Upper lobe of left lung (tissue), 4 donors: Measurements from ENCODE around the gene SYNPO2.

Experiments
- POLR2A ChIP-seq, 4 donors: fragments of 450-650 bp; IDR thresholded peaks; one replicate each; pipeline ENCODE4 v1.5.1; 2016 to 2017; ENCODE audit warnings: antibody characterized with exemption in 4 of 4, mild to moderate bottlenecking in 2 of 4
- POLR2AphosphoS5 ChIP-seq, 2 donors: sonication (generic); formaldehyde crosslinking; IDR thresholded peaks; one replicate each; pipeline ENCODE4 v1.5.1; 2017; ENCODE audit warnings: antibody characterized with exemption in 2 of 2
- TF ChIP-seq, protein P1 (sequence below), 6 experiments: fragments of 450-650 bp in 4 of 6; fragments of 200-600 bp in 2 of 6; sonication (generic) in 2 of 6; IDR thresholded peaks; one replicate each; pipeline ENCODE4 v1.5.1; 2016 to 2019; ENCODE audit warnings: antibody characterized with exemption in 6 of 6

DNA sequence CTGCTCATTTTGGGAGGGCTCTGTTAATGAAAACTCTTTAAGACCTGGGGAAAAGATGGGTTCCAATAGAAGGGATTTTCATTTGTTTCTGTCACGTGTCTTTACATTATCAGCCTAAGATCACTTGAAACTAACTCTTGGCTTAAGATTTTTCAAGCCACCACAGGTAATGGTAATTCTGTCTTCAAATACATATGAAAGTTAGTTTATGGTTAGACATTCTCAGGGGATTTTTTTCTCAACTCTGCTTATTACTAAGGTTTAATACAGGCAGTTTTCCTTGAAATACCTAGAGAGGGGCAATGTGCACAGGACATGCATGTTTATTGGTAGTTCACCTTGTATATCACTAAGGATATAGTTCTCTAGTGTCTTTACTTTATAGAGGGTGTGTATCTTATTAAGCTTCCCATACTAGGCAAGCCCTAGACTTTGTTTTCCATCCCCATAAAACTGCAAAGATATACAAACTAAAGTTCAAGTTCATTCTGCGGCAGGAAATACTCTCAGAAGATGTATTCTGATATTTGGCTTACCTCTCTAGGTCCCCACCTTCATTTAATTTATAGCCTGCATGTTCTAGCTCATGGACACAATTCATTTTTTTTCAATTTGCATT lies 208.7 kb downstream of the SYNPO2 start:
- TF ChIP-seq, protein P1, sequence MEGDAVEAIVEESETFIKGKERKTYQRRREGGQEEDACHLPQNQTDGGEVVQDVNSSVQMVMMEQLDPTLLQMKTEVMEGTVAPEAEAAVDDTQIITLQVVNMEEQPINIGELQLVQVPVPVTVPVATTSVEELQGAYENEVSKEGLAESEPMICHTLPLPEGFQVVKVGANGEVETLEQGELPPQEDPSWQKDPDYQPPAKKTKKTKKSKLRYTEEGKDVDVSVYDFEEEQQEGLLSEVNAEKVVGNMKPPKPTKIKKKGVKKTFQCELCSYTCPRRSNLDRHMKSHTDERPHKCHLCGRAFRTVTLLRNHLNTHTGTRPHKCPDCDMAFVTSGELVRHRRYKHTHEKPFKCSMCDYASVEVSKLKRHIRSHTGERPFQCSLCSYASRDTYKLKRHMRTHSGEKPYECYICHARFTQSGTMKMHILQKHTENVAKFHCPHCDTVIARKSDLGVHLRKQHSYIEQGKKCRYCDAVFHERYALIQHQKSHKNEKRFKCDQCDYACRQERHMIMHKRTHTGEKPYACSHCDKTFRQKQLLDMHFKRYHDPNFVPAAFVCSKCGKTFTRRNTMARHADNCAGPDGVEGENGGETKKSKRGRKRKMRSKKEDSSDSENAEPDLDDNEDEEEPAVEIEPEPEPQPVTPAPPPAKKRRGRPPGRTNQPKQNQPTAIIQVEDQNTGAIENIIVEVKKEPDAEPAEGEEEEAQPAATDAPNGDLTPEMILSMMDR (IDR thresholded peaks at IDR 0.05), result no peak
- TF ChIP-seq POLR2A (IDR thresholded peaks at IDR 0.05), result no peak
- no peak for TF ChIP-seq POLR2AphosphoS5 (IDR thresholded peaks at IDR 0.05)
